SK-N-MC (cell line): Measurements from ENCODE around the gene A4GALT.

Source experiments
- EZH2 ChIP-seq: fragments of 200-600 bp; sonication (generic); IDR thresholded peaks from one replicate; pipeline ENCODE4 v1.6.1; 2017; ENCODE audit warnings: antibody characterized with exemption
- POLR2AphosphoS5 ChIP-seq: IDR thresholded peaks from 2 replicates; pipeline ENCODE4 v1.6.1; 2012; ENCODE audit warnings: mild to moderate bottlenecking, low read depth, low read length, borderline replicate concordance

GRCh38 chr22:42732081-42732480 lies 11.4 kb upstream of the A4GALT start:
- no peak for TF ChIP-seq POLR2AphosphoS5
- no peak for TF ChIP-seq EZH2
